NCI-H2196 (cell line): Measurements from ENCODE around the gene TUBB1.
"Not testable (repeated sequence)": the region's sequence is repeated elsewhere in the genome, so short reads cannot be mapped to it uniquely, and the experiment has no call there.

ENCODE experiments used
- DNase-seq: peaks from one replicate; lab custom pipeline; 2025; ENCODE audit not compliant: unreplicated experiment; lab: John Stamatoyannopoulos, UW

TUBB1 gene

DNA sequence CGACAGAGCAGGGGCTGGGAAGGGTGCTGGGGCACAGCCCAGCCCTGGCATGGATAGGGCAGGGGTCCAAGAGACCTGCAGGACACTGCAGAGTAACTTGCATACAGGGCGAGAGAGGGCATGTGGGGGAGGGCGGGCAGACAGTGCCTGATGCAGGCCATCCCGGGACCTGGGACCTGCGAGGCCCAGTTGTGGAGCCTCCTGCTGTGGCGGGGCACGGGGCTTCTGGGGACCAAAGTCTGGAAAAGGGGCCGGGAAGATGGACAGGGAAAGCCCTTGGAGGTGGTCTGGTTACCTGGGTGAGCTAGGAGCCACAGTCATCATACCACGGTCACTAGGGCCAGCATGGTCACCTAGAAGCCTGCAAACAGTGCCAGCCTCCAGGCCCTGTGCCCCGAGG lies 412 bp upstream of the TUBB1 start:
- no peak for DNase-seq

GRCh38 chr20:59020938-59021551 lies 1.8 kb downstream of the TUBB1 start:
- DNase-seq: no peak

DNA sequence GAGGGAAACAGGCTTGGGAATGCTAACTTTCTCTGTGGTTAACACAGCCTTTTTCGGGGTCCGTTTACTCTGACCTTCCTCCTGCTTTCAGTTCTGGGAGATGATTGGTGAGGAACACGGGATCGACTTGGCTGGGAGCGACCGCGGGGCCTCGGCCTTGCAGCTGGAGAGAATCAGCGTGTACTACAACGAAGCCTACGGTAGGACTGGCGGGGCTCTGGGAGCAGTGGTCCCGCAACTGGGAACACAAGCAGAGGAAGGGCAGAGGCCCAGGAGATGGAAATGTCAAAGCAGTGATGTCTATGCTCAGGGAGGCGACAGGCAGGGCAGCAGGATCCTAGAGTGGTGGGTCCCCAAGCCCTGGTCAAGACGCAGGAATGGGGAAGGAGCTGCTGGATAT lies 3.5 kb downstream of the TUBB1 start:
- DNase-seq: no peak

GRCh38 chr20:59023616-59024015 lies 4.4 kb downstream of the TUBB1 start:
- DNase-seq: no peak

GRCh38 chr20:59024111-59024530 lies 4.9 kb downstream of the TUBB1 start:
- no peak for DNase-seq

- DNase-seq: no peak
These were observed 5.9 kb downstream of the TUBB1 start for GRCh38 chr20:59025086-59025485.

- no peak for DNase-seq
These were observed 6.3 kb downstream of the TUBB1 start for GRCh38 chr20:59025511-59025910.

DNA sequence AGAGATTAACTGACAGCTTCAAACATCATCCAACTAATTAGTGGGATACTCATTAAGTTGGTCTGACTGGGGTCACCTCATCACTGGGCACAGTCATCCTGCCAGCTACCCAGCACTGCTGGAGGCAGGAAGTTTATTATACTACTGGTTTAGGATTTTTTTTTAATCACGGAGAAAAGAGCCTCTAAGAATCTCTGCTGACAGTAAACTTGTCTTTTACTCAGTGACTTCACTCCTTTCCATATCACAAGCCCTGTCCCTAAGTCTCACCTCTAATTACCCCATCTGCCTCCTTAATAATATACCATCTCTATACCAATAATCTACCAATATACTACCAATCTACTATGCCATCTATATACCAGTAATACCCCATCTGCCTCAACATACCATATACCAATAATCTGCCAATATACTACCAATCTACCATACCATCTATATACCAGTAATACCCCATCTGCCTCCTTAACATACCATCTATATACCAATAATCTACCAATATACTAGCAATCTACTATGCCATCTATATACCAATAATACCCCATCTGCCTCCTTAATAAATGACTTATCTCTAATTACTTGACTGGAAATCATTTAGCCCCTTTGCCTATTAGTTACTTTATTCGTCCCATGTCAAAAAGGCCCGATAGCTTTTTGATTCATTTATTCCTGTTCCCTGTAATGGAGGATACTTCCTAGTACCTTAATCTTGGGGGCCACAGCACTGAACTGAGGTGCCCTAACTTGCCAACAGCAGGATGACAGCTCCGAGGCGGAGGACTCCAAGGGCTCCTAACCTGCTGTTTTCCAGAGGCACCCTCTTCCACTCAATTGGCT lies 7.9 kb downstream of the TUBB1 start:
- DNase-seq: no peak

DNA sequence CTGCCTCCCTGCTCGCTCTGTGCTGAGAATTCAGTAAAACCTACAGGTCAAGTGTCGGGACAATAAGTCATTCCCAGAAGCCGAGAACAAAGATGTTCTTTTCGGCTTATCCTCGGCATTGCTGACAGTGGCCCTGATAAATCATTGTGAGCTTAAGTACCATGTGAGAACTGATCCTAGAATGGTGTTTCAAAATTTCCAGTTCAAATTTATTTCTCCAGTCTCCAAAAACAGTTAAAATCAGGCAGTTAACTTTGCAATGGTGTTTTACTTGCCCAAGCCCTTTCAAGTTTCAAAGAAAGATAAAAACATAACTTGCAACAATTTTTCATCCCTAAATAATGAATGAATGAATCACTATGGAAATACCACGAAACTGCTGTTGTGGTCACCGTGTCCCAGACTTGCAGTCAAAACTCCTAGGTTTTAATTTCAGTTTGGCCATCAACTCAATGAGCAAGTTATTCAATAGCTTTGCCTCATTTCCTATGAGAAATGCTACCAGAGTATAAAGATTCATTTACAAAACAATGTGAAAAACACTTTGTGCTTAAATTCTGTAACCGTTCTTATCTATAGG lies 8.6 kb downstream of the TUBB1 start:
- no peak for DNase-seq

DNA sequence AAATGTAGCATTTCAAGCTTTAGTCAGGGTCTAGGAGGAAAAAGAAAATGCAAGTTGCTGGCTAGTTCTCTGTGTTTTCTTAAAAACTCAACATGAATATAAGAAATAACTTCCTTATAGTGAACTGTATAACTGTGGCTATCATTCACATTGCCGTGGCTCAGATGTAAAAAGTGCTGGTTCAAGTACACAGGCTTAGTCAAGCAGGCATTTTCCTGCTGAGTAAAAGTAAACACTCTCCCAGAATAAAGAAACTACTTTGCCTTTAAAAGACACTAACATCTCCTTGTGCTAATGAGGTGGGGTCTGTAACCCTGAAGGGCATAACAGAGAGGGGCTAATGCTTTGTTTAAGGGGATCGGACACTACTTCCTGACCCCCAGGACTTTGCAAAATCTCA lies 9.6 kb downstream of the TUBB1 start:
- no peak for DNase-seq

- DNase-seq: no peak
These were observed 11.8 kb downstream of the TUBB1 start for GRCh38 chr20:59030911-59031563.

DNA sequence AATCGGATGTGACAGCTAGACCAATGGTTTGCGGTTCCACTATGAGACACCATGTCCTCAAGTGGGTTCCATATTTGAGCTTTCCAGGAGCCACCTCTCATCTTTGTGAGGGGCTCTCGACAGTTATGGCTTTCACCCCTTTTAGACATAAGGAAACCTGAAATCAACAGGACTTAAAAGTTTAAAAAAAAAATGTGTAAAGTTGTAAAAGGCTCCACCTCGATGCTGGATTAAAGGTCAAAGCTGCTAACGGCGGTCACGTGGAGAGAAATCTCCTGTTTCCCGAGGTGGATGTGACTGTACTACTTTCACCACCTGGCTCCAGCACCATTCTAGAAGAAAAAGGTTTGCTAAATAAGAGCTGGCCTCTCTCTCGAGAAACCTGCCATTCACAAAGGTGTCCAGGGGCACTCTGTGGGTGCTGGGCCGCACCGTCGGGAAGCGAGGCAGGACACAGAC lies 12.4 kb downstream of the TUBB1 start:
- DNase-seq: peak; percentile 17

DNA sequence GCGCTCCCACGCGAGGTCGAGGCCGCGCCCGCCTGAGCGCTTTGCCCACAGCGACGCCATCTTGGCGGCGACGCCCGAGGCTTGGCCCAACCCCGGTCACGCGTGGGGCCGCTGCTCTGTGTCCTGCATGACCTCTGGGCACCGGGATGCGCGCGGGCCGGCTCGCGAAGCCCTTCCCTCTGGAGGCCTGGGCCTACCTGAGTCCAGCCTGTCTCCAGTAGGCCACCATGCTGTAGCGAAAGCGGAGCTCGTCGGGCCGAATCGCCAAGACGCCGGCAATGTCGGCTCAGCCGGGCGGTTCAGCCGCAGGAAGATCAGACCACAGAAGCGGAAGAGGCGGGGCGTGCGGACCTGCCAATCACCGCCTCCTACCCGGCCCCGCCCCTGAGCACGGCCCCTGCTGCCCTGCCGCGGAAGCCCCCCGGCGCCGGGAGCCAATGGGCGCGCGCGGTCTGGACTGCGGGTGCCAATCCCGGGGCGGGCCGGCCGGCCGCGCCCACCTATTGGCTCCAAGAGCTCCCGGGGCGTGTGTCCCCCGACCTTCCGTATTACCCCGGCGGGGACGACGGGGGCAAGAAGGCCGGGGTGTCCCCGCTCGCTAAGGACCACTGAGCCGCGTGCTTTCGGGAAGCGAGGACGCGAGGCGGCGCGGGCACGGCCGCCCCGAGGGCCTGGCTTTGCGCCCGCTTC lies 12.9 kb downstream of the TUBB1 start, which contains the start of gene ATP5F1E:
Gene ATP5F1E, minus strand, starts transcription at position 313 of the 690 bp plus-strand sequence. Its CDS starts 84 bp downstream, at position 229.
- peak; percentile 95 for DNase-seq

DNA sequence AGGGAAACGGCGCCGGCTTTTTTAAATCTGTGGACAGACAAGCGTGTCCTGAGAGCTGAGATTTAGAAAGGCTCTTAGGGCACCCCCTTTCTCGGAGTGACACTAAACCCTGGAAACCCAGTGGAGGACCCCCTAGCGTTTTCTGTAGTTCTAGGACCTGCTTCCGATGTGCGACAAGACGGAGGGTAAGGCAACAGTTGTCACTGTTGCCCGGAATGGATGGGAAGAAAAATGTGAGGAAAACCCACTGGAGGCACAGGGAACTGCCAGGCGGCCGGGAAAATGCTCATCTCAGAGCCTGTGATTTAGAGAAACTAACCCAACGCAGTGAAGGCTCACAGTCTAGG lies 13.5 kb downstream of the TUBB1 start:
- DNase-seq: no peak

- DNase-seq: no peak
These were observed 13.9 kb downstream of the TUBB1 start for GRCh38 chr20:59033093-59033492.

DNA sequence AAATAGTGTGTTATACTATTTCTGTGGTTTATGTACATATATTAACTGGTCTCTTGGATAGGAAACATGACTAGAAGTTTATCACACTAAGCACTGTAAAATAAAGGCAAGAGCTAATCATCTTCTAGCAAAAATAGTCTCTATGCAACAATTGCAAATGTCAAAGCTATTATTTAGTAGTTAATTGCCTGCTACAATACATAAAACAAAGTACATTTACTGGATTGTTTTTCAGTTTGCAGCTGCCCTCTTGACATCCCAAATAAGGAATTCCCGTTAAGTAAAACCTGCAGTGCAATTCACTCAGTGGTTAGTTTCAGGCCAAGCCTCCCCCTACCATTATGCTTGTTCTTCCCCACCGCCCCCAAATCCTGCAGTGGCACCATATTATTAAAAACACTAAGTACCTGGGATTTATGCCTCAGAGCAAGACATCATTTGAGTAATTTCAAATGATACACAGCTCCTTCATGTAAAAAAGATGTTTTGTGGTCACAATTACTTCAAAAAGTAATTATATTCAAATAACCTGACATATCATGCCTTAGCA lies 14.5 kb downstream of the TUBB1 start:
- DNase-seq: no peak

DNA sequence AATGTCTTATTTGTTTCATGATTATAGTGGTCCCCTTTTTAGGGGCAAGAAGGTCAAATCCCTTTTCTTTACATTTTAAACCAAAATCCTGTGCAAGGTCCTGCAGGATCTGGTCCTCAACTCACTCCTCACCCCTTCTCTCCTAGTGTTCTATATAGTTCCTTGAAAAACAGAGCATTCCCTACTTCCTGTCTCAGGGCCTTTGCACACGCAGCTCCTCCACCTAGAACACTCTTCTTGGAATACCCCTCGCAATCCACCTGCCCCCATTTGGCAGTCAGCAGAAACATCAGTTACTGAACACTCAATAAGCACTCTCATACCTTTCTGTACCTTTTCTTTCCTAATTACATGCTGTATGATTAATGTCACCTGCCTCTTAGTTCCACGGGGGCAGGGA lies 16.2 kb downstream of the TUBB1 start:
- no peak for DNase-seq

DNA sequence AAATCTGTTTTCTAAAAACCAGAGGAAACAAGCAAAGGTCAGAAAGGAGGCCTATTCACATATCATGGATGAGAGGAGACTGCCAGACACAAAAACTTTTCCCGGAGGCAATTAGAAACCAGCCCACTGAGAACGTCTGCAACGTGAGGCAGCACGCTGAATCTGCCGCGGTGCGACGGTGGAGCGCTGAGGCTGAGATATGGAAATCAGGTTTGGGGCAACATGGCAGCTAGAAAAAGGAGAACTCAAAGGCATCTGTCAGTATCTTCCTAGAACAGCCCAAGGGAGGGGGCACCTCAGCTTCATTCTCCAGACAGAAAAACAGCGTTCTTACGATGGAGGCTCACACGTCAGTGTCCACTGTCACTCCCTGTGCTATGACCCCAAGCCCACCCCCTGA lies 18.2 kb downstream of the TUBB1 start:
- DNase-seq: no peak

DNA sequence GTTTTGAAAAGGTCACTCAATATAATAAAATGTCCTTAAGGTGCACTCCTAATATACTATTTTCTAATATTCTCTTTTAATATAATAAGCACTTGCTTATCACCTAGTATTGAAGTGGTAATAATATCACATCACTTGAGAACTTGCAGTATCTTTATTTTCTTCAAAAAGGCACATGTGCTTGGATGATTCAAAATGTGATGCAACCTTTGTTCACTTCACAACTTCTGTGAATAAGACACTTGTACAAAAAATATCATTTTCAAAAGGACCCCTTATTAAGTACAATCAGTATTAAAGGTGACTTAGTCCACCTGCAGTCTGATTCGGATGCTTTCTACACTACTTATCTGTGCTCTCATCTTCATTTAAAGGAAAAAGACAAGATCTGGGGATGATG lies 20.0 kb downstream of the TUBB1 start:
- DNase-seq: no peak

DNA sequence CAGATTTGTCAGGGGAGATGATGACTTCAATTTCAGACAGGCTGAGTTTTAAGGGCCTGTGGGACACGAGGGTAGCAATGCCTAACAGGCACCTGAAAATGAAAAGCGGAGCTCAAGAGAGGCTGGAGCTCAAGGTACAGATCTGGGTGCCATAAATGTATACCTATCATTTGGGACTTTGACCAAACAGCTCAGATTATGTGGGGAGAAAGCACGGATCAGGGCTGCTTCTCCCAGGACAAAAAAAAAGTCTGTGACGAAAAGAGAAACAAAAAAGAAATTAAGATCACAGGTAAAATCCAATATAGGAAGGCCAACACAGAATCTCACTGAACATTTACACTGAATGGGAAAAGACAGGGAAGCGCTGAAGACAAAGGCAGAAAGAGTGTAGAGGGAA lies 21.4 kb downstream of the TUBB1 start:
- no peak for DNase-seq

GRCh38 chr20:59041487-59041886 lies 22.3 kb downstream of the TUBB1 start:
- not testable (repeated sequence) for DNase-seq
